ENCODE results near the gene TNFRSF13B. TPM values are rescaled to one million over a fixed set of nuclear protein-coding genes. Genes with fewer than 3 reads are reported as not detected.
"Not testable (repeated sequence)": the region's sequence is repeated elsewhere in the genome, so short reads cannot be mapped to it uniquely, and the experiment has no call there.

Gene TNFRSF13B
- total RNA-seq, 4 donors from 2014 or later = not detected

GRCh38 chr17:16980813-16981731 lies 9.2 kb upstream of the TNFRSF13B start:
- intact Hi-C loops (cut with DNase I; ENCODE audit: low total_unique reads) = no loop called here
- DNase-seq = no peak
- Histone ChIP-seq H3K9me3 (no peaks in the 10 kb centered on the region), H3K4me3 (no peak overlapping the region), H3K36me3 (no peaks in the 10 kb centered on the region), H3K27ac (no peak overlapping the region), H3K27me3 (no peaks in the 10 kb centered on the region), H3K4me1 (no peaks in the 10 kb centered on the region)
- TF ChIP-seq POLR2A (IDR thresholded peaks at IDR 0.05) = no peak
- TF ChIP-seq, protein P1, sequence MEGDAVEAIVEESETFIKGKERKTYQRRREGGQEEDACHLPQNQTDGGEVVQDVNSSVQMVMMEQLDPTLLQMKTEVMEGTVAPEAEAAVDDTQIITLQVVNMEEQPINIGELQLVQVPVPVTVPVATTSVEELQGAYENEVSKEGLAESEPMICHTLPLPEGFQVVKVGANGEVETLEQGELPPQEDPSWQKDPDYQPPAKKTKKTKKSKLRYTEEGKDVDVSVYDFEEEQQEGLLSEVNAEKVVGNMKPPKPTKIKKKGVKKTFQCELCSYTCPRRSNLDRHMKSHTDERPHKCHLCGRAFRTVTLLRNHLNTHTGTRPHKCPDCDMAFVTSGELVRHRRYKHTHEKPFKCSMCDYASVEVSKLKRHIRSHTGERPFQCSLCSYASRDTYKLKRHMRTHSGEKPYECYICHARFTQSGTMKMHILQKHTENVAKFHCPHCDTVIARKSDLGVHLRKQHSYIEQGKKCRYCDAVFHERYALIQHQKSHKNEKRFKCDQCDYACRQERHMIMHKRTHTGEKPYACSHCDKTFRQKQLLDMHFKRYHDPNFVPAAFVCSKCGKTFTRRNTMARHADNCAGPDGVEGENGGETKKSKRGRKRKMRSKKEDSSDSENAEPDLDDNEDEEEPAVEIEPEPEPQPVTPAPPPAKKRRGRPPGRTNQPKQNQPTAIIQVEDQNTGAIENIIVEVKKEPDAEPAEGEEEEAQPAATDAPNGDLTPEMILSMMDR (IDR thresholded peaks at IDR 0.05) = no peak

- no peak for DNase-seq
- Histone ChIP-seq H3K9me3 (no peaks in the 10 kb centered on the region), H3K36me3 (no peaks in the 10 kb centered on the region), H3K27ac (no peak overlapping the region), H3K4me3 (no peak overlapping the region), H3K27me3 (no peaks in the 10 kb centered on the region), H3K4me1 (no peaks in the 10 kb centered on the region)
- TF ChIP-seq, protein P1 (IDR thresholded peaks at IDR 0.05) = no peak
- no peak for TF ChIP-seq POLR2A (IDR thresholded peaks at IDR 0.05)
- intact Hi-C loops (cut with DNase I; ENCODE audit: low total_unique reads) = no loop called here
These were observed 8.1 kb upstream of the TNFRSF13B start for GRCh38 chr17:16980061-16980460.

DNA sequence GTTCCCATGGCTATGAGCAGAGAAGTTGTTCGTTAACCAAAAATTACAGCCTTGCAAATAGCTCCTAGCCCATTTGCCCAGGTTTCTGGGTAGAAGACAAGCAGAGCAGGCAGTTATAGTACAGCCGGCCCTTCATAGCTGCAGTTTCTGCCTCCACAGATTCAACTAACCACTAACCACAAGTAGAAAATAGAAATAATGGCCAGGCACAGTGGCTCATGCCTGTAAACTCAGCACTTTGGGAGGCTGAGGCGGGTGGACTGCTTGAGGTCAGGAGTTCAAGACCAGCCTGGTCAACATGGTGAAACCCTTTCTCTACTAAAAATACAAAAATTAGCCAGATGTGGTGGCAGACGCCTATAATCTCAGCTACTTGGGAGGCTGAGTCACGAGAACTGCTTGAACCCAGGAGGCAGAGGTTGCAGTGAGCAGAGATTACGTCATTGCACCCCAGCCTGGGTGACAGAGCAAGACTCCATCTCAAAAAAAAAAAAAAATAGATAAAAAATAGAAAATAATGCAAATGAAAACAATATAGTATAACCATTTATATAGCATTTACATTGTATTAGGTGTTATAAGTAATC lies 7.4 kb upstream of the TNFRSF13B start:
- H3K36me3 ChIP-seq; H3K27ac ChIP-seq; H3K9me3 ChIP-seq; H3K4me3 ChIP-seq; intact Hi-C loops (cut with DNase I; ENCODE audit: low total_unique reads); DNase-seq; H3K4me1 ChIP-seq; H3K27me3 ChIP-seq: not testable (repeated sequence)

DNA sequence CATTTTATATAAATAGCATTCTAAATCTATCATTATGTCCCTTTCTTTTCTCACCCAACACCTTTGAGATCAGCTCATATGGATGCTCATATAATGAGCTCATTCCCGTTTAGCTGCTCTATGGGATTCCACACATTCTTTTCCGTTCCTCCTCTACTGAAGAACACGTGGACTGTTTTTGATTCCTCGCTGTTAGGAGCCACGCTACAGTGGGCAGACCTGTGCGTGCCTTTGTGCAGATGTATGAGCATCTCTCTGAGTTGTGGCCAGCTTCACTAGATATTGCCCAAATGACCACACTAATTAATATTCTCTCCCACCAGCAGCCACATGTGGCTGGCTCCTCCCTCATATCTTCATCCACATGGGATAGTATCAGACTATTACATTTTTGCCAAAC lies 6.0 kb upstream of the TNFRSF13B start:
- H3K27ac ChIP-seq = no peak overlapping the region
- no peaks in the 10 kb centered on the region for H3K27me3 ChIP-seq
- no peak for DNase-seq
- no peaks in the 10 kb centered on the region for H3K36me3 ChIP-seq
- no peak overlapping the region for H3K4me3 ChIP-seq
- H3K4me1 ChIP-seq = no peaks in the 10 kb centered on the region
- no peaks in the 10 kb centered on the region for H3K9me3 ChIP-seq
- intact Hi-C loops (cut with DNase I; ENCODE audit: low total_unique reads) = no loop called here
- TF ChIP-seq POLR2A (IDR thresholded peaks at IDR 0.05) = no peak
- TF ChIP-seq, protein P1 (IDR thresholded peaks at IDR 0.05) = no peak

- intact Hi-C loops (cut with DNase I; ENCODE audit: low total_unique reads) = no loop called here
- DNase-seq = no peak
- Histone ChIP-seq H3K36me3 (no peaks in the 10 kb centered on the region), H3K4me1 (no peaks in the 10 kb centered on the region), H3K4me3 (no peak overlapping the region), H3K27ac (no peak overlapping the region), H3K9me3 (no peaks in the 10 kb centered on the region), H3K27me3 (no peaks in the 10 kb centered on the region)
- TF ChIP-seq, protein P1 (IDR thresholded peaks at IDR 0.05) = no peak
- no peak for TF ChIP-seq POLR2A (IDR thresholded peaks at IDR 0.05)
These were observed 5.0 kb upstream of the TNFRSF13B start for GRCh38 chr17:16976725-16977550.

All from uterus (tissue), 4 donors.